ENCODE data around the gene CCDC60.
"Not testable (repeated sequence)": the region's sequence is repeated elsewhere in the genome, so short reads cannot be mapped to it uniquely, and the experiment has no call there.

The CCDC60 gene

GRCh38 chr12:119343130-119343529 is 8.6 kb downstream of the CCDC60 start:
- no peak for DNase-seq (ENCODE audit: low read depth)
- no peak overlapping the region for H3K4me3 ChIP-seq (ENCODE audit: control insufficient read depth, low read depth, low read length)
- TF ChIP-seq CTCF (IDR thresholded peaks at IDR 0.05; ENCODE audit: control insufficient read depth, insufficient read depth, low read depth, low read length, missing control alignments) = no peak

GRCh38 chr12:119354172-119354571 is 19.6 kb downstream of the CCDC60 start:
- no peak for DNase-seq (ENCODE audit: low read depth)
- no peak for TF ChIP-seq CTCF (IDR thresholded peaks at IDR 0.05; ENCODE audit: control insufficient read depth, insufficient read depth, low read depth, low read length, missing control alignments)
- no peak overlapping the region for H3K4me3 ChIP-seq (ENCODE audit: control insufficient read depth, low read depth, low read length)

GRCh38 chr12:119360366-119360765 is 25.8 kb downstream of the CCDC60 start:
- not testable (repeated sequence) for DNase-seq (ENCODE audit: low read depth); H3K4me3 ChIP-seq (ENCODE audit: control insufficient read depth, low read depth, low read length)

GRCh38 chr12:119363037-119363436 is 28.5 kb downstream of the CCDC60 start:
- TF ChIP-seq CTCF (IDR thresholded peaks at IDR 0.05; ENCODE audit: control insufficient read depth, insufficient read depth, low read depth, low read length, missing control alignments) = no peak
- DNase-seq (ENCODE audit: low read depth) = no peak
- H3K4me3 ChIP-seq (ENCODE audit: control insufficient read depth, low read depth, low read length) = no peak overlapping the region

GRCh38 chr12:119363490-119363889 is 29.0 kb downstream of the CCDC60 start:
- DNase-seq (ENCODE audit: low read depth) = no peak
- no peak for TF ChIP-seq CTCF (IDR thresholded peaks at IDR 0.05; ENCODE audit: control insufficient read depth, insufficient read depth, low read depth, low read length, missing control alignments)
- no peak overlapping the region for H3K4me3 ChIP-seq (ENCODE audit: control insufficient read depth, low read depth, low read length)

GRCh38 chr12:119365451-119365850 is 30.9 kb downstream of the CCDC60 start:
- no peak for TF ChIP-seq CTCF (IDR thresholded peaks at IDR 0.05; ENCODE audit: control insufficient read depth, insufficient read depth, low read depth, low read length, missing control alignments)
- no peak for DNase-seq (ENCODE audit: low read depth)

GRCh38 chr12:119366007-119366406 is 31.5 kb downstream of the CCDC60 start:
- DNase-seq (ENCODE audit: low read depth) = no peak
- no peak overlapping the region for H3K4me3 ChIP-seq (ENCODE audit: control insufficient read depth, low read depth, low read length)
- TF ChIP-seq CTCF (IDR thresholded peaks at IDR 0.05; ENCODE audit: control insufficient read depth, insufficient read depth, low read depth, low read length, missing control alignments) = no peak

More at GRCh38 chr12:119365451-119365850, 30.9 kb downstream of the CCDC60 start:
- H3K4me3 ChIP-seq (ENCODE audit: control insufficient read depth, low read depth, low read length) = no peak overlapping the region
